Left cardiac atrium (tissue), 4 donors: ENCODE measurements around the gene BRSK1. TPM values are rescaled to one million over a fixed set of nuclear protein-coding genes. Genes with fewer than 3 reads are reported as not detected.

ENCODE experiments used
- ATAC-seq, 2 donors: fragments of 200-7000 bp; cut with Tn5 transposase; one replicate each; pipeline ENCODE4 v1.9.1; 2020; ENCODE audit warnings: mild to moderate bottlenecking in 2 of 2, moderate library complexity in 2 of 2
- DNase-seq: peaks from one replicate; pipeline ENCODE4 v3.0.0-alpha.2; 2020
- intact Hi-C, 2 donors: fragments of 100-400 bp; cut with DNase I; formaldehyde crosslinking; loops; one replicate each; pipeline versions ENCODE4 v1.14.1 to v1.15.1; 2022 to 2023
- microRNA-seq, 2 donors: library from miRNA; unstranded; fragments of <30 nt; microRNA quantifications; one replicate each; pipeline ENCODE4 v1.2.0, GENCODE V29; 2020
- total RNA-seq, 2 donors: library from RNA; stranded (reverse); fragmentation: NEBNext Ultra II Directional; extraction: Animal tissue kit (Norgen Biotek cat#: 25700); gene quantifications; one replicate each; pipeline ENCODE4 v1.2.1, GENCODE V29; 2021
- donor health status: DM: no; HTN: yes; CAD: no.
- donor health status: DM: no; HTN: yes; CAD: no; lungs with severe emphysema.
- donor health status: DM: yes; HTN: yes; CAD: no.
- donor health status: Dilated cardiomyopathy.

Gene BRSK1
- total RNA-seq, 2 donors from 2014 or later: 9.1 to 19.5 TPM

DNA sequence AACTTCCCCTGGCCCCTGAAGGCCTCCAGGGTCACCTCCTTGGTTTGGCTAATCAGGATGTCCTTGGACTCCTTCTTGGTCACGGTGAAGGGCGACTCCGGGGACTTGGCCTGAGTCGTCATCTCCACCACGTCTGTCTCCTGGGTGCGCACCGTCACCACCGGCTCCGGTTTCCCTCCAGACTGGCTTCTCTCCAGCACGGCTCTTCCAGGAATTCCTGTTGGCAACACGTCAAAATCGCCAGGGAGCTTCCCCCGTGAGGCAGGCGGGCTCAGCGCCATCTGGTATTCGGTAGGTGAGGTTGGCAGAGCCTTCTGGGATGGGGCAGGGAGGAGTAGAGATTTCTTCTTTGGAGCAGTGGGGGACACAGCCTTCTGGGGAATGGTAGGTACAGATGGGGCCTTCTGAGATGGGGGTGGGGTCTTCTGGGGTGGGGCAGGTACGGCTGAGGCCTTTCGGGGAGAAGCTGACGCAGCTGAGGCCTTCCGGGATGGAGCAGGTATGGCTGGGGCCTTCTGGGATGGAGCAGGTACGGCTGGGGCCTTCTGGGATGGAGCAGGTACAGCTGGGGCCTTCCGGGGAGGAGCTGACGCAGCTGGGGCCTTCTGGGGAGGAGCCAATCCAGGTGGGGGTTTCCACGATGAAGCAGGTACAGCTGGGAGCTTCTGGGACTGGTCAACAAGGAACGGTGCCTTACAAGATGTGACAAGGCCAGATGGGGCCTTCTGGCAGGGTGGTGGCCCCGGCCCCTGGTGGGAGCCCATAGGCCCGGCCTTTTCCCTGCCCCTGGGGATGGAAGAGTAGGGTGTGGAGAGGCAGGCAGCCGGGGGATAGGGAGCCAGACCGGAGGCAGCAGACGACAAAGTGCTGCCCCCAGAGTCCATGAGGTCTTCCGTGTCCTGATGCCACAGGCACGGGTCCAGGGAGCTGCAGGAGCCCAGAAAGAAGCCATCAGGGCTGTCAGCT is 75.4 kb downstream of the BRSK1 start:
- ATAC-seq (no peak), DNase-seq (no peak)
- intact Hi-C loops: no loop called here

DNA sequence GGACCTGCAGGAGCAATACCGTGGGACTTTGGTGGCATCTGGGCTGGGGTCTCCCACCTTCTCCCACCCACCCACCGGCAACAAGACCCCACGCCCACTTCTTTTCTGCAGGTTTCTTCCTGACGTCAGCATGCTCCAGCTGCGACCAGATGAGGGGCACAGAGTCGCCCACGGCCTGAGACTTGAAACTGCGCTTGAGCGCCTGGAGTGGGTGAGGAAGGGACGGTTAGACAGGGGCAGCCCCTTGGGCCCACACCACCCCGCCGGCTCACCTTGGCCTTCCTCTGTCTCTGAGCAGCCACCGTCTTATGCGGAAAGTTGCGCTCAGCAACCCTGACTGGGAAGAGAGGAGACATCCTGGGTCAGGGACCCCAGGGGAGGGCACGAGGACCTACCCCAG is 77.1 kb downstream of the BRSK1 start:
- DNase-seq (no peak), ATAC-seq (no peak)
- intact Hi-C loops: no loop called here

Small RNA genes within 50 kb of the gene (microRNA-seq; reads per million reads assigned to microRNA genes)
- gene MIR6802: 0.40 to 0.54 reads per million in 2 donors
- 1.4 to 3.3 reads per million in 2 donors for gene MIR6803

Other genes starting within 250 kb of the BRSK1 start
- gene GP6, start 245.7 kb upstream of the BRSK1 start, total RNA-seq: under 1 TPM; 0.13 to 0.24 TPM
- 10 to 100 TPM; 33.9 to 41.1 TPM for gene RDH13, start 220.8 kb upstream of the BRSK1 start, total RNA-seq
- gene EPS8L1, start 208.1 kb upstream of the BRSK1 start, total RNA-seq: 1 to 10 TPM; 2.2 to 3.7 TPM
- gene PPP1R12C, start 166.4 kb upstream of the BRSK1 start, total RNA-seq: 100 to 1,000 TPM; 117 to 193 TPM
- gene TNNT1, start 134.8 kb upstream of the BRSK1 start, total RNA-seq: 10 to 100 TPM; 13.7 to 25.6 TPM
- gene TNNI3, start 126.3 kb upstream of the BRSK1 start, total RNA-seq: 1,000 to 10,000 TPM; 1,897 to 2,132 TPM
- gene DNAAF3, start 117.4 kb upstream of the BRSK1 start, total RNA-seq: 1 to 10 TPM in 1 of 2 donors, under 1 TPM in 1; 0.41 to 1.1 TPM
- not detected for gene SYT5, start 103.7 kb upstream of the BRSK1 start, total RNA-seq
- 1 to 10 TPM in 1 of 2 donors, under 1 TPM in 1; 0.74 to 1.5 TPM for gene PTPRH, start 74.5 kb upstream of the BRSK1 start, total RNA-seq
- 1 to 10 TPM; 1.2 to 1.4 TPM for gene TMEM86B, start 55.2 kb upstream of the BRSK1 start, total RNA-seq
- 10 to 100 TPM; 37.8 to 42.4 TPM for gene PPP6R1, start 25.0 kb upstream of the BRSK1 start, total RNA-seq
- 10 to 100 TPM; 26.4 to 35.8 TPM for gene HSPBP1, start 3.9 kb upstream of the BRSK1 start, total RNA-seq
- 1 to 10 TPM; 3.1 to 3.6 TPM for gene TMEM150B, start 41.3 kb downstream of the BRSK1 start, total RNA-seq
- gene KMT5C, start 55.9 kb downstream of the BRSK1 start, total RNA-seq: 1 to 10 TPM; 6.7 to 6.9 TPM
- not detected for gene COX6B2, start 70.7 kb downstream of the BRSK1 start, total RNA-seq
- gene GARIN5B, start 79.3 kb downstream of the BRSK1 start, total RNA-seq: not detected
- not detected for gene IL11, start 86.5 kb downstream of the BRSK1 start, total RNA-seq
- gene TMEM190, start 92.8 kb downstream of the BRSK1 start, total RNA-seq: not detected
- gene TMEM238, start 100.3 kb downstream of the BRSK1 start, total RNA-seq: under 1 TPM; 0.84 to 0.97 TPM
- gene RPL28, start 101.9 kb downstream of the BRSK1 start, total RNA-seq: 100 to 1,000 TPM; 789 to 866 TPM
- 10 to 100 TPM; 18.1 to 29.9 TPM for gene UBE2S, start 123.8 kb downstream of the BRSK1 start, total RNA-seq
- not detected for gene SHISA7, start 159.3 kb downstream of the BRSK1 start, total RNA-seq
- gene ISOC2, start 177.6 kb downstream of the BRSK1 start, total RNA-seq: 10 to 100 TPM; 58.4 to 60.5 TPM
- not detected for gene C19orf85, start 180.8 kb downstream of the BRSK1 start, total RNA-seq
- 1 to 10 TPM; 5.3 to 9.0 TPM for gene ZNF628, start 192.6 kb downstream of the BRSK1 start, total RNA-seq
- 10 to 100 TPM in 1 of 2 donors, 1 to 10 TPM in 1; 9.2 to 13.7 TPM for gene NAT14, start 201.2 kb downstream of the BRSK1 start, total RNA-seq
- 1 to 10 TPM; 5.7 to 6.7 TPM for gene SSC5D, start 204.4 kb downstream of the BRSK1 start, total RNA-seq